Measurements from ENCODE around the gene CMBL.

CMBL gene

DNA sequence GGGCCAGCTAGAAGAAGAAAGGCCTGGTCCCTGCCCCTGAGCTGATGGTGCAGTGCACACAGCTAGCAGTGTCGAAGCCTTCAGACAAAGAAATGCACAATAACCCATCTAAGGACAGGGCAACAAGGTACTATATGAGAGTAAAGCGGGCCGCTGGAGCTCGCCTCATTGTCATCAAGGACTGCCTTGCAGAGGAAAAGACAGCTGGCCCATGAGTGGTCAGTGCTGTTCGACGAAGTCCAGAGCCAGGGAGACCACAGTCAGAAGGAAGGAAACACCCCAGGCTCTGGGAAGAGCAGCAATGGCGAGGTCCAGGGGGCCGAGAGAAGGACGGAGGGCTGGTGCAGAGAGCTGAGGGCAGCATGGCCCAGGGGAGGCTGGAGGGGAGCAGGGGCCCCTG lies 75.3 kb downstream of the CMBL start:
- Histone ChIP-seq H3K36me3 (ENCODE audit: control insufficient read depth in 2 of 2, insufficient read depth in 2 of 2, low read length in 2 of 2) (peaks cover 14 to 24% of the 10 kb centered on the region in 2 donors), H3K4me1 (ENCODE audit: control insufficient read depth, insufficient read depth, low read length) (peaks cover 2% of the 10 kb centered on the region), H3K27ac (ENCODE audit: low read length) (no peak overlapping the region), H3K9me3 (ENCODE audit: control insufficient read depth in 2 of 2, low read length in 2 of 2) (no peaks in the 10 kb centered on the region), H3K4me3 (ENCODE audit: low read length in 2 of 2) (no peak overlapping the region), H3K9ac (ENCODE audit: low read length in 2 of 2) (no peak overlapping the region), H3K27me3 (ENCODE audit: control insufficient read depth in 1 of 2, insufficient read depth in 2 of 2, low read length in 2 of 2) (no peaks in the 10 kb centered on the region)

DNA sequence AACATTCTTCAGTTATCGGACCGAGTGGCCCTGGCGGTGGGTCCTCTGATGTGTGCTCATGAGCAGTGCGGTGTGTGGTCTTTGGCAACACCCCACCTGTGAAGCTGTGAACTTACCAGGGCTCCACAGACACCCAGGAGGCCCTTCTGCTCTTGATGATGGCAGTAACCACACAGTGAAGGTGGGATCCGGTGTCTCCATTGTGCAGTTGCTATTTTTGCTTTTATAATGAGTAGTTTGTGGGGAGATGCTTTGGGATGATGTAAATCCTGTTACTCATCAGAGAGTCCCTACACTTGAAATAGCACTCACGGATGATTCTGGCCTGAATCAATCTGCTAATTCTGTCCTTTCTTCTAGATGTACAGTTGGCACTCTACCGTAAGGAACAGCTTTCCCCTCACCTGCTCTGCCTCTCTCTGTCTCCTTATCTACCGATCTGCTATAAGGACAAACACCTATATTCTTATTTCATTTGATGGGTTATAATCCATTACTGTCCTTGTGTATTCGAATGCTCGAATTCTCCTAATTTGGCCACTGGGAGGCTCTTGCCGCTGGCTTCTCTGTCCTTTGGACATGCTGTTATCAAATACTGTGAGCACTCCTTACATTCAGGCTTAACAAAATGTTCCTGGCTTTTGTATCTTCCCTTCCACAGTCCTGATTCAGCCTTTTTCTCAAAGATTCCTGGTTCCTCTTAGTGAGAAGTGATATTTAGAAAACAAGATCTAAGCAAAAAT lies 78.2 kb downstream of the CMBL start:
- peaks cover 8 to 11% of the 10 kb centered on the region in 2 donors for H3K36me3 ChIP-seq (ENCODE audit: control insufficient read depth in 2 of 2, insufficient read depth in 2 of 2, low read length in 2 of 2)

DNA sequence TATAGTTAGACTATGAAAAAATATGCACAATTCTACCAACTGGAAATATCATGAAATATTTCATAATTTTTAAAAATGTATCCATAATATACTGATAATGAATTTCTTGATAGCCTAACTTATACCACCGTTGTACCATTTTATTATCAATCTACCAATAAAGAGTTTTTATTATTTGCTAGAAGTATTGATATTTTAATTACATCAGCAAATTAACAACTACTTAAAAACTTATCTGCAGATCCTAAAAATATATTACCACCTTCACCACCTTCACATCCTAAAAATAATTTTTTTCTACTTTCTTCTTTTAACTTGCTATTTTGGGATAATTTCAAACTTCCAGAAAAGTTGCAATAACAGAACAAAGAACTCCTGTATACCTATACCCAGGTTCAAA lies 79.4 kb downstream of the CMBL start:
- Histone ChIP-seq H3K27me3 (ENCODE audit: control insufficient read depth in 1 of 2, insufficient read depth in 2 of 2, low read length in 2 of 2) (no peaks in the 10 kb centered on the region), H3K4me3 (ENCODE audit: low read length in 2 of 2) (no peak overlapping the region), H3K36me3 (ENCODE audit: control insufficient read depth in 2 of 2, insufficient read depth in 2 of 2, low read length in 2 of 2) (peaks cover 8 to 11% of the 10 kb centered on the region in 2 donors), H3K9ac (ENCODE audit: low read length in 2 of 2) (no peak overlapping the region), H3K27ac (ENCODE audit: low read length) (no peak overlapping the region), H3K4me1 (ENCODE audit: control insufficient read depth, insufficient read depth, low read length) (peaks cover 2% of the 10 kb centered on the region), H3K9me3 (ENCODE audit: control insufficient read depth in 2 of 2, low read length in 2 of 2) (no peaks in the 10 kb centered on the region)

More for the DNA sequence above, 78.2 kb downstream of the CMBL start:
- Histone ChIP-seq H3K27ac (ENCODE audit: low read length) (no peak overlapping the region), H3K9me3 (ENCODE audit: control insufficient read depth in 2 of 2, low read length in 2 of 2) (no peaks in the 10 kb centered on the region), H3K9ac (ENCODE audit: low read length in 2 of 2) (no peak overlapping the region), H3K4me3 (ENCODE audit: low read length in 2 of 2) (no peak overlapping the region), H3K4me1 (ENCODE audit: control insufficient read depth, insufficient read depth, low read length) (peaks cover 2% of the 10 kb centered on the region), H3K27me3 (ENCODE audit: control insufficient read depth in 1 of 2, insufficient read depth in 2 of 2, low read length in 2 of 2) (no peaks in the 10 kb centered on the region)
